ENCODE results near the gene GPRIN3. TPM values are rescaled to one million over a fixed set of nuclear protein-coding genes. Genes with fewer than 3 reads are reported as not detected.

The GPRIN3 gene
- total RNA-seq, 1 experiment from 2014 or later: 0.39 TPM

DNA sequence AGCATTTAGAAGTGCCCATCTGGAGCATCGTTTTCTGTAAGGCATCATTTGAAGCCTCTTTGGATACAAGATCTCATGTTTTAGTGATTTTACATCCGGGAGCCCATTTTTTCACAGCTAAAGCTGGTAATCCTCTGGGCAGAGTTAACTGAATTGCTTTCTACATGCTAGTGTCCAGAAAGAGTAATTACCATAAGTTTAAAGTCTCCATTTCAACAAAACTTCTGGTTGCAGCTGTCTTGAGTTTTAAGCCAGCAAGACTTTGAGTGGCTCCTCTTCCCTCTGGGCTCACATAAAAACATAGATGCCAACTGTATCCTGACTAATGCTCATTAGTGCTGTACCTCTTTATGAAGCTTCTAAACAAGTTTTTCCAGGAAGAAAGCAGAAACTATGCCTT lies 65.4 kb downstream of the GPRIN3 start:
- Histone ChIP-seq H2AFZ (ENCODE audit: low read depth, low read length, poor library complexity, severe bottlenecking) (no peak overlapping the region), H3K4me1 (ENCODE audit: control insufficient read depth in 1 of 2, insufficient read depth in 2 of 2, low read length in 2 of 2) (no peaks in the 10 kb centered on the region), H3K9ac (ENCODE audit: low read length) (no peak overlapping the region), H3K27ac (ENCODE audit: low read depth, low read length) (no peak overlapping the region), H3K4me3 (replicated peaks in 1 of 2; ENCODE audit: low read depth in 1 of 2, low read length in 2 of 2) (no peak overlapping the region), H3K9me3 (ENCODE audit: control insufficient read depth in 1 of 2, insufficient read depth in 1 of 2, low read depth in 1 of 2, low read length in 2 of 2) (no peaks in the 10 kb centered on the region), H3K36me3 (ENCODE audit: control insufficient read depth in 1 of 2, insufficient read depth in 2 of 2, low read length in 2 of 2) (no peaks in the 10 kb centered on the region), H3K4me2 (ENCODE audit: low read length) (no peak overlapping the region), H4K20me1 (ENCODE audit: insufficient read depth) (no peaks in the 10 kb centered on the region), H3K27me3 (ENCODE audit: insufficient read depth, low read length) (no peaks in the 10 kb centered on the region), H3K9me2 (ENCODE audit: insufficient read depth) (no peaks in the 10 kb centered on the region), H3K79me2 (ENCODE audit: insufficient read depth, low read length) (no peaks in the 10 kb centered on the region)
- DNase-seq (ENCODE audit: low read depth, low spot score) (no peak), ATAC-seq (no peak)
- intact Hi-C loops (cut with micrococcal nuclease): no loop called here
- RAD21 ChIA-PET (ENCODE audit: low non-redundant PET in 1 of 2, low total read pairs in 2 of 2, uncharacterized antibody in 2 of 2, unreplicated experiment in 2 of 2): no interaction called here
- POLR2A ChIA-PET: no interaction called here
- TF ChIP-seq, protein P1, sequence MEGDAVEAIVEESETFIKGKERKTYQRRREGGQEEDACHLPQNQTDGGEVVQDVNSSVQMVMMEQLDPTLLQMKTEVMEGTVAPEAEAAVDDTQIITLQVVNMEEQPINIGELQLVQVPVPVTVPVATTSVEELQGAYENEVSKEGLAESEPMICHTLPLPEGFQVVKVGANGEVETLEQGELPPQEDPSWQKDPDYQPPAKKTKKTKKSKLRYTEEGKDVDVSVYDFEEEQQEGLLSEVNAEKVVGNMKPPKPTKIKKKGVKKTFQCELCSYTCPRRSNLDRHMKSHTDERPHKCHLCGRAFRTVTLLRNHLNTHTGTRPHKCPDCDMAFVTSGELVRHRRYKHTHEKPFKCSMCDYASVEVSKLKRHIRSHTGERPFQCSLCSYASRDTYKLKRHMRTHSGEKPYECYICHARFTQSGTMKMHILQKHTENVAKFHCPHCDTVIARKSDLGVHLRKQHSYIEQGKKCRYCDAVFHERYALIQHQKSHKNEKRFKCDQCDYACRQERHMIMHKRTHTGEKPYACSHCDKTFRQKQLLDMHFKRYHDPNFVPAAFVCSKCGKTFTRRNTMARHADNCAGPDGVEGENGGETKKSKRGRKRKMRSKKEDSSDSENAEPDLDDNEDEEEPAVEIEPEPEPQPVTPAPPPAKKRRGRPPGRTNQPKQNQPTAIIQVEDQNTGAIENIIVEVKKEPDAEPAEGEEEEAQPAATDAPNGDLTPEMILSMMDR (IDR thresholded peaks at IDR 0.05 in 2 of 3, conservative IDR thresholded peaks at IDR 0.05 in 1 of 3; ENCODE audit: borderline replicate concordance in 1 of 3, insufficient read depth in 1 of 3, low read depth in 2 of 3, low read length in 2 of 3): no peak
- TF ChIP-seq EZH2 (IDR thresholded peaks at IDR 0.05): no peak
- no peak for TF ChIP-seq EGR1 (IDR thresholded peaks at IDR 0.05; ENCODE audit: low read depth)
- TF ChIP-seq, protein P2, sequence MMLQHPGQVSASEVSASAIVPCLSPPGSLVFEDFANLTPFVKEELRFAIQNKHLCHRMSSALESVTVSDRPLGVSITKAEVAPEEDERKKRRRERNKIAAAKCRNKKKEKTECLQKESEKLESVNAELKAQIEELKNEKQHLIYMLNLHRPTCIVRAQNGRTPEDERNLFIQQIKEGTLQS (IDR thresholded peaks at IDR 0.05): no peak
- CTCF ChIA-PET: interaction anchor here (0.8 kb wide), 1 partner anchor 15 kb away, joined by 4 read pairs; no protein-coding TSS in a partner anchor
- no TSS peak for BruUV-seq (replicated peaks)

DNA sequence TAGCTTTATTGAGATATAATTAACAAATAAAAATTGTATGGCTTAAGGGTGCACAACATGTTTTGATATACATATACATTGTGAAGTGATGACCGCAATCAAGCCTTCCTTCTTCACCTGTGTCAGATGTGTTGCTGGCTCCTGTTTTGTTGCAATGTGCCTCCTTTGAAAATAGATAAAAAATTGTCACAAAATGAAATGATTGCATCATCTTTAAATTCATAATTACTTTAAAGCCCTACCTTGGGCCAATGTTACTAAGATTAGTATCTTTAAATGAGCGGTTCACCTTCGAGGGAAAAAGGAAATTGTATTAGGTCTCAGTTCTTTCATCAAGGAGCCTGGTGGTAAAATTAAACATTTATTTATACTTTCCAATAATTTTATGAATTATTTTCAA lies 77.3 kb downstream of the GPRIN3 start:
- no peak overlapping the region for H3K4me3 ChIP-seq (replicated peaks in 1 of 2; ENCODE audit: low read depth in 1 of 2, low read length in 2 of 2)
- H3K9me2 ChIP-seq (ENCODE audit: insufficient read depth): no peaks in the 10 kb centered on the region
- H3K27ac ChIP-seq (ENCODE audit: low read depth, low read length): no peak overlapping the region
- no peaks in the 10 kb centered on the region for H3K79me2 ChIP-seq (ENCODE audit: insufficient read depth, low read length)
- H4K20me1 ChIP-seq (ENCODE audit: insufficient read depth): no peaks in the 10 kb centered on the region
- no peak overlapping the region for H3K4me2 ChIP-seq (ENCODE audit: low read length)
- H3K27me3 ChIP-seq (ENCODE audit: insufficient read depth, low read length): no peaks in the 10 kb centered on the region
- RAD21 ChIA-PET (ENCODE audit: low non-redundant PET in 1 of 2, low total read pairs in 2 of 2, uncharacterized antibody in 2 of 2, unreplicated experiment in 2 of 2): no interaction called here
- H3K9ac ChIP-seq (ENCODE audit: low read length): no peak overlapping the region
- no peaks in the 10 kb centered on the region for H3K9me3 ChIP-seq (ENCODE audit: control insufficient read depth in 1 of 2, insufficient read depth in 1 of 2, low read depth in 1 of 2, low read length in 2 of 2)
- no peak for TF ChIP-seq EGR1 (IDR thresholded peaks at IDR 0.05; ENCODE audit: low read depth)
- TF ChIP-seq SP1 (IDR thresholded peaks at IDR 0.05; ENCODE audit: low read depth): no peak
- no peak for TF ChIP-seq POLR2AphosphoS5 (IDR thresholded peaks at IDR 0.05; ENCODE audit: low read depth, low read length)
- ATAC-seq (no peak), DNase-seq (ENCODE audit: low read depth, low spot score) (no peak)
- no peak overlapping the region for H2AFZ ChIP-seq (ENCODE audit: low read depth, low read length, poor library complexity, severe bottlenecking)
- no TSS peak for BruUV-seq (replicated peaks)
- POLR2A ChIA-PET: no interaction called here
- H3K36me3 ChIP-seq (ENCODE audit: control insufficient read depth in 1 of 2, insufficient read depth in 2 of 2, low read length in 2 of 2): no peaks in the 10 kb centered on the region
- peaks cover 0 to 7% of the 10 kb centered on the region in 2 experiments; a peak in 1 of 4 replicates for H3K4me1 ChIP-seq (ENCODE audit: control insufficient read depth in 1 of 2, insufficient read depth in 2 of 2, low read length in 2 of 2)
- CTCF ChIA-PET: no interaction called here
- intact Hi-C loops (cut with micrococcal nuclease): no loop called here

All from HCT116 (cell line).